Measurements from ENCODE around the gene TMEM182.

GRCh38 chr2:102792568-102793208 is 30.9 kb downstream of the TMEM182 start:
- TF ChIP-seq, protein P1, sequence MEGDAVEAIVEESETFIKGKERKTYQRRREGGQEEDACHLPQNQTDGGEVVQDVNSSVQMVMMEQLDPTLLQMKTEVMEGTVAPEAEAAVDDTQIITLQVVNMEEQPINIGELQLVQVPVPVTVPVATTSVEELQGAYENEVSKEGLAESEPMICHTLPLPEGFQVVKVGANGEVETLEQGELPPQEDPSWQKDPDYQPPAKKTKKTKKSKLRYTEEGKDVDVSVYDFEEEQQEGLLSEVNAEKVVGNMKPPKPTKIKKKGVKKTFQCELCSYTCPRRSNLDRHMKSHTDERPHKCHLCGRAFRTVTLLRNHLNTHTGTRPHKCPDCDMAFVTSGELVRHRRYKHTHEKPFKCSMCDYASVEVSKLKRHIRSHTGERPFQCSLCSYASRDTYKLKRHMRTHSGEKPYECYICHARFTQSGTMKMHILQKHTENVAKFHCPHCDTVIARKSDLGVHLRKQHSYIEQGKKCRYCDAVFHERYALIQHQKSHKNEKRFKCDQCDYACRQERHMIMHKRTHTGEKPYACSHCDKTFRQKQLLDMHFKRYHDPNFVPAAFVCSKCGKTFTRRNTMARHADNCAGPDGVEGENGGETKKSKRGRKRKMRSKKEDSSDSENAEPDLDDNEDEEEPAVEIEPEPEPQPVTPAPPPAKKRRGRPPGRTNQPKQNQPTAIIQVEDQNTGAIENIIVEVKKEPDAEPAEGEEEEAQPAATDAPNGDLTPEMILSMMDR (conservative IDR thresholded peaks at IDR 0.05; ENCODE audit: low read depth, low read length) = no peak
- TF ChIP-seq POLR2A (IDR thresholded peaks at IDR 0.05; ENCODE audit: low read depth, low read length) (no peak), CEBPB (IDR thresholded peaks at IDR 0.05; ENCODE audit: low read depth, low read length) (no peak), MXI1 (IDR thresholded peaks at IDR 0.05; ENCODE audit: borderline replicate concordance, low read depth, low read length) (no peak), RCOR1 (IDR thresholded peaks at IDR 0.05; ENCODE audit: insufficient replicate concordance, low read length) (no peak), MAFK (IDR thresholded peaks at IDR 0.05; ENCODE audit: low read depth, low read length) (no peak), RAD21 (IDR thresholded peaks at IDR 0.05; ENCODE audit: low read length) (no peak)
- TF ChIP-seq, protein P2, sequence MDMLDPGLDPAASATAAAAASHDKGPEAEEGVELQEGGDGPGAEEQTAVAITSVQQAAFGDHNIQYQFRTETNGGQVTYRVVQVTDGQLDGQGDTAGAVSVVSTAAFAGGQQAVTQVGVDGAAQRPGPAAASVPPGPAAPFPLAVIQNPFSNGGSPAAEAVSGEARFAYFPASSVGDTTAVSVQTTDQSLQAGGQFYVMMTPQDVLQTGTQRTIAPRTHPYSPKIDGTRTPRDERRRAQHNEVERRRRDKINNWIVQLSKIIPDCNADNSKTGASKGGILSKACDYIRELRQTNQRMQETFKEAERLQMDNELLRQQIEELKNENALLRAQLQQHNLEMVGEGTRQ (IDR thresholded peaks at IDR 0.05; ENCODE audit: low read depth, low read length) = no peak

All from IMR-90 (cell line).